Right lobe of liver (tissue), 6 donors: ENCODE results near the gene SRSF9. TPM values are rescaled to one million over a fixed set of nuclear protein-coding genes. Genes with fewer than 3 reads are reported as not detected.
A peak's percentile ranks its signal among the peaks of the same experiment; 100 is the strongest.
"Not testable (repeated sequence)": the region's sequence is repeated elsewhere in the genome, so short reads cannot be mapped to it uniquely, and the experiment has no call there.

ENCODE experiments used
- ATAC-seq, 4 donors: fragments of 200-7000 bp; cut with Tn5 transposase; one replicate each; pipeline ENCODE4 v1.9.1; 2020; ENCODE audit warnings: mild to moderate bottlenecking in 4 of 4, moderate library complexity in 4 of 4
- DNase-seq, 3 donors: peaks; one replicate each; pipeline ENCODE4 v3.0.0-alpha.2; 2020
- H3K27ac ChIP-seq, 3 donors: fragments of 200-600 bp; one replicate each; pipeline ENCODE4 v1.8.0; 2022
- H3K27me3 ChIP-seq, 2 donors: fragments of 200-600 bp; one replicate each; pipeline ENCODE4 v1.8.0; 2022
- H3K36me3 ChIP-seq, 4 donors: fragments of 200-600 bp; sonication (generic) in 1 of 4; one replicate each; pipeline versions ENCODE4 v1.5.1 to v1.8.0; 2017 to 2022; ENCODE audit warnings: control low read depth in 1 of 4
- H3K4me1 ChIP-seq, 4 donors: fragments of 200-600 bp; sonication (generic) in 1 of 4; one replicate each; pipeline versions ENCODE4 v1.5.1 to v1.8.0; 2017 to 2022; ENCODE audit warnings: control low read depth in 1 of 4
- H3K4me3 ChIP-seq, 3 donors: fragments of 200-600 bp; one replicate each; pipeline ENCODE4 v1.8.0; 2022
- H3K9me3 ChIP-seq, 4 donors: fragments of 200-600 bp; sonication (generic) in 1 of 4; one replicate each; pipeline versions ENCODE4 v1.5.1 to v1.8.0; 2017 to 2022; ENCODE audit warnings: control low read depth in 1 of 4
- POLR2A ChIP-seq: fragments of 450-650 bp; IDR thresholded peaks from one replicate; pipeline ENCODE4 v1.6.1; 2017; ENCODE audit warnings: antibody characterized with exemption, mild to moderate bottlenecking
- WGBS: methylation state at CpG from one replicate; pipeline ENCODE4 v1.1.6; 2018; ENCODE audit warnings: low coverage, low lambda C conversion rate; ENCODE audit not compliant: insufficient coverage; ENCODE audit errors: missing lambda C conversion rate; 5-methylcytosine and 5-hydroxymethylcytosine counted together
- intact Hi-C, 2 donors: fragments of 100-400 bp; cut with DNase I; formaldehyde crosslinking; loops; one replicate each; pipeline versions ENCODE4 v1.11.2 to v1.14.1; 2022
- total RNA-seq, 6 experiments: library from RNA; depleted of rRNA in 2 of 6; stranded (reverse); fragments of >200 nt in 2 of 6; fragmentation: NEBNext Ultra II Directional in 3 of 6; extraction: Animal tissue kit (Norgen Biotek cat#: 25700) in 3 of 6; gene quantifications; one replicate each; pipeline versions ENCODE4 v1.1.0 to v1.2.4, GENCODE V29; 2016 to 2023
- TF ChIP-seq, protein P1 (sequence below), 4 donors: fragments of 200-600 bp in 3 of 4; fragments of 450-650 bp in 1 of 4; IDR thresholded peaks; one replicate each; pipeline versions ENCODE4 v1.5.1 to v1.8.0; 2016 to 2022; ENCODE audit warnings: antibody characterized with exemption in 4 of 4, mild to moderate bottlenecking in 2 of 4
- donor health status: DM: no; HTN: yes; CAD: no.
- donor health status: DM: no; HTN: no; CAD: no.
- donor health status: DM: no; HTN: no; CAD: no.
- donor health status: DM: no; HTN: yes; CAD: no.
- donor health status: DM: no; HTN: yes; CAD: no.

Gene SRSF9
- total RNA-seq, 6 experiments from 2014 or later: 36.4 to 63.3 (median 60.2) TPM

DNA sequence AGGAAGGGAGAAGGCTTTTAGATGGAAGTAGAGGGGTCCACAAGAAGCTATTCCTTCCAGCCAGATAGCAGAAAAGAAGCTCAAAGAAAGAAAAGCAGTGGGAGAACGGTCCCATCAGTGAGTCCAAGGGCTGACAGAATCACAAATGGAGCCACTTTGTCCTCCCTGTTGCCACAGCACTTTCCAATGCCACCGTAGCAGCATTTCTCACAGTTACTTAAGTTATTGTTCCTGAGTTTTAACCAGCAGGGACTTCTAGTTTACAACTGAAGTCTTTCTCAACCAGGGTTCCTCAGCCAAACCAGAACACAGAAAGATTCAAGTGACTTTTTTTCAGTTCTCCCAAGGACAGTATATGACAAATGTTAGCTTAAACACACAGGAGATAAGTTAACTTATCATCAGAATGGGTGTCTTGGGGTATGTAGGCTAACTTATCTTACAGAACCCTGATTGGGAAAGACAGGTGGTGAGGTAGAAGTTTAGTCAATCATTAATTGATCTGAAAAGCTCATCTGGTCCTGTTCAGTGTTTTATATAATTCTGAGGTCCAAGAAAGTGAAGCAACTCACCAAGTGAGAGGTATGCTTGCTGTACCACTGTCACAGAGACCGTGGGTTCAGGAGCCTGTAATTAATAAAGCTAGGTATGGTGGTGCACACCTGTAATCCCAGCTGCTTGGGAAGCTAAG lies 16.3 kb downstream of the SRSF9 start:
- DNase-seq (no peak), ATAC-seq (peak; percentile 62 to 85 (median 71))
- Histone ChIP-seq H3K4me1 (peaks cover 0 to 22% (median 6%) of the 10 kb centered on the region in 4 donors), H3K27me3 (no peaks in the 10 kb centered on the region), H3K4me3 (no peak overlapping the region), H3K27ac (peak overlapping the region in 1 of 3 donors; percentile 20), H3K9me3 (no peaks in the 10 kb centered on the region), H3K36me3 (peaks cover 0 to 39% (median 8%) of the 10 kb centered on the region in 4 donors)
- intact Hi-C loops: loop anchor here in 1 of 2 donors (10.0 kb wide), 1 partner anchor 112 kb away; no protein-coding TSS in a partner anchor
- TF ChIP-seq POLR2A: no peak
- TF ChIP-seq, protein P1, sequence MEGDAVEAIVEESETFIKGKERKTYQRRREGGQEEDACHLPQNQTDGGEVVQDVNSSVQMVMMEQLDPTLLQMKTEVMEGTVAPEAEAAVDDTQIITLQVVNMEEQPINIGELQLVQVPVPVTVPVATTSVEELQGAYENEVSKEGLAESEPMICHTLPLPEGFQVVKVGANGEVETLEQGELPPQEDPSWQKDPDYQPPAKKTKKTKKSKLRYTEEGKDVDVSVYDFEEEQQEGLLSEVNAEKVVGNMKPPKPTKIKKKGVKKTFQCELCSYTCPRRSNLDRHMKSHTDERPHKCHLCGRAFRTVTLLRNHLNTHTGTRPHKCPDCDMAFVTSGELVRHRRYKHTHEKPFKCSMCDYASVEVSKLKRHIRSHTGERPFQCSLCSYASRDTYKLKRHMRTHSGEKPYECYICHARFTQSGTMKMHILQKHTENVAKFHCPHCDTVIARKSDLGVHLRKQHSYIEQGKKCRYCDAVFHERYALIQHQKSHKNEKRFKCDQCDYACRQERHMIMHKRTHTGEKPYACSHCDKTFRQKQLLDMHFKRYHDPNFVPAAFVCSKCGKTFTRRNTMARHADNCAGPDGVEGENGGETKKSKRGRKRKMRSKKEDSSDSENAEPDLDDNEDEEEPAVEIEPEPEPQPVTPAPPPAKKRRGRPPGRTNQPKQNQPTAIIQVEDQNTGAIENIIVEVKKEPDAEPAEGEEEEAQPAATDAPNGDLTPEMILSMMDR (IDR thresholded peaks at IDR 0.05): no peak
- WGBS: 67% methylated on average over 3 of the region's 3 CpGs

DNA sequence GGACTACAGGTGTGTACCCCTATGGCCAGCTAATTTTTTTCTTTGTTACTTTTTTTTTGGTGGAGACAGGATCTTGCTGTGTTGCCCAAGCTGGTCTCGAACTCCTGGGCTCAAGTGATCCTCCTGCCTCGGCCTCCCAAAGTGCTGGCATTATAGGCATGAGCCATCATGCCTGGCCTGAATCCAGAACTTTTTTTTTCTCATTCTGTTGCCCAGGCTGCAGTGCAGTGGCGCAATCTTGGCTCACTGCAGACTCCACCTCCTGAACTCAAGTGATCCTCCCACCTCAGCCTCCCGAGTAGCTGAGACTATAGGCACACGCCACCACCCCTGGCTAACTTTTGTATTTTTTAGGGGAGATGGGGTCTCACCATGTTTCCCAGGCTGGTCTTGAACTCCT lies 17.0 kb downstream of the SRSF9 start:
- H3K4me1 ChIP-seq: peaks cover 0 to 27% (median 7%) of the 10 kb centered on the region in 4 donors
- H3K27ac ChIP-seq: peak overlapping the region in 1 of 3 donors; percentile 20
- DNase-seq (peak in 1 of 3 donors; percentile 35), ATAC-seq (peak in 3 of 4 donors; percentile 49 to 60 (median 58))
- H3K36me3 ChIP-seq: peaks cover 0 to 32% (median 5%) of the 10 kb centered on the region in 4 donors
- intact Hi-C loops: loop anchor here in 1 of 2 donors (10.0 kb wide), 1 partner anchor 112 kb away; no protein-coding TSS in a partner anchor
- 76% methylated on average over 5 of the region's 5 CpGs for WGBS
- not testable (repeated sequence) for H3K27me3 ChIP-seq, H3K4me3 ChIP-seq, H3K9me3 ChIP-seq

DNA sequence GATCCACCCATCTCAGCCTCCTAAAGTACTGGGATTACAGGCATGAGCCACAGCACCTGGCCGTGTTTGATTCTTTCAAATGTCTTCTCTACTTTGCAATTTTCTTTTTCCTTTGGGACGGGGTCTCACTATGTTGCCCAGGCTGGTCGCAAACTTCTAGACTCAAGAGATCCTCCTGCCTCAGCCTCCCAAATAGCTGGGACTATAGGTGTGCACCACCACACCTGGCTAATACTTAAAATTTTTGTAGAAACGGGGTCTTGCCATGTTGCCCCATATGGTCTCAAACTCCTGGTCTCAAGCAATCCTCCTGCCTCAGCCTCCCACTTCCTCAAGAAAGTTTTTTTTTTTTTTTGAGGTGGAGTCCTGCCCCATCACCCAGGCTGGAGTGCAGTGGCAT lies 21.6 kb downstream of the SRSF9 start:
- DNase-seq: peak in 1 of 3 donors; percentile 3
- Histone ChIP-seq H3K27me3 (no peaks in the 10 kb centered on the region), H3K9me3 (no peaks in the 10 kb centered on the region), H3K4me3 (no peak overlapping the region), H3K4me1 (peaks cover 0 to 33% (median 12%) of the 10 kb centered on the region in 4 donors), H3K27ac (no peak overlapping the region), H3K36me3 (peaks cover 0 to 21% (median 4%) of the 10 kb centered on the region in 4 donors)
- ATAC-seq: no peak
- TF ChIP-seq, protein P1 (IDR thresholded peaks at IDR 0.05): no peak
- TF ChIP-seq POLR2A: no peak
- intact Hi-C loops: no loop called here
- 83% methylated on average over 3 of the region's 4 CpGs for WGBS

DNA sequence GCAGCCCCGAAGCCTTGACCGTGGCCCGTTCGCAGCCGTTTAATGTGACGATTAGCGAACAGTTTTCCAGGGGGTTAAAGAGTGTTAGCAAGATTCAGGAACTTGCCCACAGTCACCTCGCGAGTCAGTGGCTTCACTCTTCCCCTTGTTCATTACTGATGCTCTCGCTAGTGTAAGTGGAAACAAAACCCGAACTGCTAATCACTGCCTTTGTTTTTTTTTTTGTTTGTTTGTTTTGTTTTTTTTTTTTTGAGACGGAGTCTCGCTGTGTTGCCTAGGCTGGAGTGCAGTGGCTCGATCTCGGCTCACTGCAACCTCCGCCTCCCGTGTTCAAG lies 22.7 kb downstream of the SRSF9 start:
- WGBS: 2% methylated on average over 16 of the region's 17 CpGs
- intact Hi-C loops, ATAC-seq: not testable (repeated sequence)

DNA sequence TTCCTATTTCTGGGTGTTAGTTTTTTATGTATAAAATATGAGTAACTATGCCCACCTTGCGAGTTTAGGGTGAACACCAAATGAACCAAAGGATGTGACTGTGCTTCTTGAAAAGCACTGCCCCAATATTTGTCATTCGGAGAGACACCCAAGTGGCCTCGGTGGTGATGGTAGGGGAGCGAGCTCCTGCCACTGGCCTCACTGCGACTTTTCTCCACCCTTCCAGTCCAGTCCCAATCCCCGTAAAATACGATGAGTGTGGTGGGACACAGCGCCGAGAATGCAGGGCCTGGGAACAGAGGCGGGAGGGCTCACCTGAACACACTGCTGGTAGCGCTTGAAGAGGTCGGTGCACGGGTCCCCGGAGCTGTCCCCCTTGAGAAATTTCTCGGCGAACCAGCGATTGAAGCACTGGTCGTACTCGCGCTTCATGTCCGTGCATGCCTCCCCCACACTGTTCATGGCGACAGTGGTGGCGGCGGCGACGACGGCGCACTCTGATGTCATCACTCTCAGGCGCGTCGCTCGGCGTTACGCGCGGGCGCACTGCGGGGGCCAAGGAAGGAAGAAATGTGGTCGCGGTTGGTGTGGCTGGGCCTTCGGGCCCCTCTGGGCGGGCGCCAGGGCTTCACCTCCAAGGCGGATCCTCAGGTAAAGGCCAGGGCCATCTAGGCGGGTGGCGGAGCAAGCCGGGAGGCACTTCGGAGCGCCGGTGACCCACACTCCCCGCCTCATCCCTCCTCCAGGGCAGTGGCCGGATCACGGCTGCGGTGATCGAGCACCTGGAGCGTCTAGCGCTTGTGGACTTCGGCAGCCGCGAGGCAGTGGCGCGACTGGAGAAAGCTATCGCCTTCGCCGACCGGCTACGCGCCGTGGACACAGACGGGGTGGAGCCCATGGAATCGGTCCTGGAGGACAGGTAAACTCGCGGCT lies 23.4 kb downstream of the SRSF9 start, which contains the start of the genes GATC and TRIAP1:
TSS of gene GATC (plus strand) at position 534 of the 933 bp plus-strand sequence. CDS start at position 571, 37 bp downstream.
TSS of gene TRIAP1 (minus strand) at position 474 of the 933 bp plus-strand sequence. CDS start at position 462, 12 bp downstream.
- WGBS: 0% methylated on average over 12 of the region's 73 CpGs
- H3K27me3 ChIP-seq: no peaks in the 10 kb centered on the region
- DNase-seq (peak; percentile 83 to 89 (median 89)), ATAC-seq (peak; percentile 96 to 98 (median 97))
- H3K4me1 ChIP-seq: peaks cover 0 to 21% (median 9%) of the 10 kb centered on the region in 4 donors
- H3K36me3 ChIP-seq: peaks cover 0 to 36% (median 5%) of the 10 kb centered on the region in 4 donors
- intact Hi-C loops: no loop called here
- TF ChIP-seq, protein P1 (IDR thresholded peaks at IDR 0.05): no peak
- TF ChIP-seq POLR2A: peak; percentile 52
- no peaks in the 10 kb centered on the region for H3K9me3 ChIP-seq
- peak within 1 kb of the TSS; percentile 73 to 76 (median 76) for H3K27ac ChIP-seq
- H3K4me3 ChIP-seq: peak within 1 kb of the TSS; percentile 83 to 93 (median 86)

More for the DNA sequence above, 22.7 kb downstream of the SRSF9 start:
- H3K4me3 ChIP-seq: peak overlapping the region; percentile 83 to 93 (median 86)
- not testable (repeated sequence) for H3K9me3 ChIP-seq, H3K27me3 ChIP-seq, DNase-seq
- H3K27ac ChIP-seq: peak overlapping the region; percentile 73 to 76 (median 76)
- H3K36me3 ChIP-seq: peaks cover 0 to 30% (median 4%) of the 10 kb centered on the region in 4 donors
- H3K4me1 ChIP-seq: peaks cover 0 to 21% (median 10%) of the 10 kb centered on the region in 4 donors
